Fibroblast of the aortic adventitia (primary cell): ENCODE results near the gene ST7. TPM values are rescaled to one million over a fixed set of nuclear protein-coding genes. Genes with fewer than 3 reads are reported as not detected.
A peak's percentile ranks its signal among the peaks of the same experiment; 100 is the strongest.

Experiments
- DNase-seq: peaks from one replicate; pipeline ENCODE4 v3.0.0-alpha.2; 2010; ENCODE audit warnings: low read depth
- H3K4me3 ChIP-seq: 2 replicates; pipeline ENCODE4 v1.5.1; 2011; ENCODE audit warnings: low read depth, mild to moderate bottlenecking, control low read depth, low read length, moderate library complexity
- total RNA-seq: library from RNA; depleted of rRNA; stranded (reverse); fragments of >200 nt; gene quantifications from 2 replicates; pipeline ENCODE4 v1.2.3, GENCODE V29; 2012; ENCODE audit warnings: low replicate concordance
- TF ChIP-seq, protein P1 (sequence below): IDR thresholded peaks from 2 replicates; pipeline ENCODE4 v1.5.1; 2011; ENCODE audit warnings: mild to moderate bottlenecking, low read length, control low read depth, inconsistent platforms; ENCODE audit not compliant: insufficient read depth

ST7 gene
- total RNA-seq, 1 donor = 22.7 TPM

GRCh38 chr7:117006907-117007684, 53.8 kb downstream of the ST7 start:
- no peak for DNase-seq
- TF ChIP-seq, protein P1, sequence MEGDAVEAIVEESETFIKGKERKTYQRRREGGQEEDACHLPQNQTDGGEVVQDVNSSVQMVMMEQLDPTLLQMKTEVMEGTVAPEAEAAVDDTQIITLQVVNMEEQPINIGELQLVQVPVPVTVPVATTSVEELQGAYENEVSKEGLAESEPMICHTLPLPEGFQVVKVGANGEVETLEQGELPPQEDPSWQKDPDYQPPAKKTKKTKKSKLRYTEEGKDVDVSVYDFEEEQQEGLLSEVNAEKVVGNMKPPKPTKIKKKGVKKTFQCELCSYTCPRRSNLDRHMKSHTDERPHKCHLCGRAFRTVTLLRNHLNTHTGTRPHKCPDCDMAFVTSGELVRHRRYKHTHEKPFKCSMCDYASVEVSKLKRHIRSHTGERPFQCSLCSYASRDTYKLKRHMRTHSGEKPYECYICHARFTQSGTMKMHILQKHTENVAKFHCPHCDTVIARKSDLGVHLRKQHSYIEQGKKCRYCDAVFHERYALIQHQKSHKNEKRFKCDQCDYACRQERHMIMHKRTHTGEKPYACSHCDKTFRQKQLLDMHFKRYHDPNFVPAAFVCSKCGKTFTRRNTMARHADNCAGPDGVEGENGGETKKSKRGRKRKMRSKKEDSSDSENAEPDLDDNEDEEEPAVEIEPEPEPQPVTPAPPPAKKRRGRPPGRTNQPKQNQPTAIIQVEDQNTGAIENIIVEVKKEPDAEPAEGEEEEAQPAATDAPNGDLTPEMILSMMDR = no peak
- no peak overlapping the region for H3K4me3 ChIP-seq

DNA sequence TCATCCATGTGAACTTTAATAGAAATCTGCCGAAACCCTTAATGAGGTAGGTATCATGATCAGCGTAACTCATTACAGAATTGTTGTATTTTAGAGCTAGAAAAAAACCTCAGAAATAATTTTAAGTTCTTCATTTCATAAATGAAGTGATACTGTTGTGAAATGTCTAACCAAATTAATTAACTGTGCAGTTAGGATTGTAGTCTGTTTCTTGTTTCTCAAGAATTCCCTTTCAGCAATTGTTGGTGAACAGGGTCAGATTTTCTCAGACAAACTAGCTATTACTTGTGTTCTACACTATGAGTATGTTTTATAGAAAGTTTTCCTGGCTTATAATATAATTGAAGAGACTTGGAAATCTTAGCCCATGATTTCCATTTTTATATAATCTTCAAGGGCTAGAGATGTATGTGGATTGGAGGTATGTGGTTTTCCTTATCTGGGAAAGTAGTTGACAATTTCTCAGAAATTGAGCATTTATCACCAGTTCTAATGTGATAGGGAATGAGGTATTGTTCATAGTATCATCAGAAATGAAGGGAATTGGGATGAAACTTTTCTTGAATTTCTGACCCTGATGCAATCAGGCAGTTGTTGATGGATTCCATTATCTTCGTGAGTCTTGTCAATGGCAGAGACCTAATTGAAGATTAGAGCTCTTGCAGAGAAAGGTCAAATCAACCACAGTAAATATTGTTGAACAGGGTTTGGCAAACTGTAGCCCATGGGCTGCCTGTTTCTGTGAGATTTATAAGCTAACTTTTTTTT, 55.0 kb downstream of the ST7 start:
- TF ChIP-seq, protein P1 = no peak
- H3K4me3 ChIP-seq = no peak overlapping the region
- no peak for DNase-seq

DNA sequence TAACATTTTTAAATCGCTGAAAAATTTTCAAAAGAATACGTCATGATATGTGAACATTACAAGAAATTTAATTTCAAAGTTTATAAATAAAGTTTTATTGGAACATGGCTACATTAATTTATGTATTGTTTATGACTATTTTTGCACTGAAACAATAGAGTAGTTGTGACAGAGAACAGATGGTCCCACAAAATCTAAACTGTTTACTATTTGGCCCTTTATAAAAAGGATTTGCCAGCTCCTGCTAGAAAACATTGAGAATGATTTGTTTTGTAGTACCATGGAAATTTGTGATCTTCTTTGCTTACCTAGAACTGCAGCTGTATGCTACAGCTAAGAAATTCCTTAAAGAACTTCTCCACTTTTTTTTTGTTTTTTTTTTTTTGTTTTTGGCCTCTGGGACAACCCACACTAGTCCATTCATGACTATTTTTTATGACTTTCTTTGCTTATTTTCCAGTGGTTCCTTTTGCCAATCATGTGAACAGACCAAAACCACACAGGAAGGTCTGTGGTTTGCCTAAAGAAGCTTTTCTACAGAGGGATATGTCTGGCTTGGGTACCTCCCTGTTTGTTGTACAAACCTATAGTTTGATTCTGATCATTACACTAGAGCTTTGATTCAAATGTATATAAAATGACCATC, 55.7 kb downstream of the ST7 start:
- no peak overlapping the region for H3K4me3 ChIP-seq
- TF ChIP-seq, protein P1 = no peak
- DNase-seq = peak; percentile 44

DNA sequence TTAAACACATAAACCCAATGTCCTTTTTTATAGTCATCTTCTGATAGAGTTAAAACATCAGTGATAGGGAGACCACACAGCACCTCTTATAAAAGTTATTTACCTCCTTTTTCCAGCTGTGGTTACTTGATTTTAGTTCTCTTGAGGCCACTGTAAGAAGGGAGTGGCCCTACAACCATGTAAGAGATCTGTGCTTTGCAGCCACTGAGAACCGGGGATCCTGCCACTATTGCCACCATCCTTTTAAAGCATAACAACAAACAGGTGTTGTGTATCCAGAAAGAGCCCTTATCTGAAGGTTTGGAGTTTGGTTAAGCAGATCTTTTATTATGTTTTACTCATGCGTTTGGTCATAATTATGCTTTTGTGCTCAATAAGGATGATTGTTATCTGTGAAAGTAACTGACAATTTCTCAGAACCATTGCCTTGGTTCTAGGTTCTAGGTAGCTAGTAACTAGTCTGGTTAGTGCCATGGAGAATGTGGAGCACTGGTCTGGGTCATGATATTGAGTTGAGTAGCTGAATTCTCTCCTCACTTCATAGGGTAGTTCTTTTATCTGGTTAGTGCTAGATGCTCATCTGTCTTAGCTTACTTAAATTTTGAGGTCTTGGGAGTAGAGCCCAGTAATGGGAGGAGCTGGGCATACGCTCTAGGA, 56.5 kb downstream of the ST7 start:
- no peak overlapping the region for H3K4me3 ChIP-seq
- DNase-seq = no peak
- TF ChIP-seq, protein P1 = no peak

- TF ChIP-seq, protein P1 = no peak
- peak; percentile 46 for DNase-seq
Observed at GRCh38 chr7:117010375-117011133, 57.3 kb downstream of the ST7 start.

More at GRCh38 chr7:117010375-117011133, 57.3 kb downstream of the ST7 start:
- H3K4me3 ChIP-seq = no peak overlapping the region
